Liver (tissue), 3 donors: ENCODE measurements around the gene PTK6.
"Not testable (repeated sequence)": the region's sequence is repeated elsewhere in the genome, so short reads cannot be mapped to it uniquely, and the experiment has no call there.

ENCODE experiments used
- EGR1 ChIP-seq, 2 donors: IDR thresholded peaks; 2 replicates each; pipeline ENCODE4 v1.6.1; 2016 to 2018; ENCODE audit warnings: antibody characterized with exemption in 2 of 2, low read depth in 2 of 2
- FOXA1 ChIP-seq: IDR thresholded peaks from 2 replicates; pipeline ENCODE4 v1.6.1; 2016; ENCODE audit warnings: antibody characterized with exemption
- GABPA ChIP-seq, 2 donors: IDR thresholded peaks in 1 of 2; conservative IDR thresholded peaks in 1 of 2; 2 replicates each; pipeline ENCODE4 v1.6.1; 2016; ENCODE audit warnings: antibody characterized with exemption in 2 of 2, mild to moderate bottlenecking in 1 of 2, moderate library complexity in 1 of 2
- JUND ChIP-seq, 2 donors: IDR thresholded peaks; 2 replicates each; pipeline ENCODE4 v1.6.1; 2016; ENCODE audit warnings: antibody characterized with exemption in 2 of 2
- RAD21 ChIP-seq, 2 donors: IDR thresholded peaks; 2 replicates each; pipeline ENCODE4 v1.6.1; 2016; ENCODE audit warnings: antibody characterized with exemption in 2 of 2, mild to moderate bottlenecking in 2 of 2
- RXRA ChIP-seq, 2 donors: IDR thresholded peaks; 2 replicates each; pipeline ENCODE4 v1.6.1; 2017 to 2018; ENCODE audit warnings: antibody characterized with exemption in 2 of 2, mild to moderate bottlenecking in 1 of 2
- SP1 ChIP-seq: IDR thresholded peaks from 2 replicates; pipeline ENCODE4 v1.6.1; 2018; ENCODE audit warnings: antibody characterized with exemption, mild to moderate bottlenecking
- TAF1 ChIP-seq: conservative IDR thresholded peaks from 2 replicates; pipeline ENCODE4 v1.6.1; 2016; ENCODE audit warnings: antibody characterized with exemption, mild to moderate bottlenecking
- YY1 ChIP-seq: IDR thresholded peaks from 2 replicates; pipeline ENCODE4 v1.6.1; 2016; ENCODE audit warnings: antibody characterized with exemption, mild to moderate bottlenecking
- TF ChIP-seq, protein P1 (sequence below): fragments of 150-350 bp; IDR thresholded peaks from 2 replicates; pipeline ENCODE4 v1.5.1; 2017; ENCODE audit warnings: improper control_type of control experiment, low read depth, low read length; ENCODE audit not compliant: missing input control
- TF ChIP-seq, protein P2 (sequence below): IDR thresholded peaks from 2 replicates; pipeline ENCODE4 v1.6.1; 2016; ENCODE audit warnings: antibody characterized with exemption, mild to moderate bottlenecking
- TF ChIP-seq, protein P3 (sequence below): IDR thresholded peaks from 2 replicates; pipeline ENCODE4 v1.6.1; 2016; ENCODE audit warnings: antibody characterized with exemption
- TF ChIP-seq, protein P4 (sequence below): IDR thresholded peaks from 2 replicates; pipeline ENCODE4 v1.6.1; 2016; ENCODE audit warnings: antibody characterized with exemption
- donor health status: healthy.
- donor health status: healthy.

DNA sequence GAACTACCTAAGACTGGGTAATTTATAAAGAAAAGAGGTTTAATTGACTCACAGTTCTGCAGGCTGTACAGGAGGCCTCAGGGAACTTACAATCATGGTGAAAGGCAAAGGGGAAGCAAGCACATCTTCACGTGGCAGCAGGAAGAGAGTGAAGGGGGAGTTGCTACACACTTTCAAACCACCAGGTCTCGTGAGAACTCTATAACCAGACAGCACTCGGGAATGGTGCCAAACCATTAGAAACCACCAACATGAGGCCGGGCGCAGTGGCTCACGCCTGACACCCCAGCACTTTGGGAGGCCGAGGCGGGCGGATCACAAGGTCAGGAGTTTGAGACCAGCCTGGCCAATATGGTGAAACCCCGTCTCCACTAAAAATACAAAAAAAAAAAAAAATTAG, 22.7 kb downstream of the PTK6 start:
- TF ChIP-seq, protein P1, sequence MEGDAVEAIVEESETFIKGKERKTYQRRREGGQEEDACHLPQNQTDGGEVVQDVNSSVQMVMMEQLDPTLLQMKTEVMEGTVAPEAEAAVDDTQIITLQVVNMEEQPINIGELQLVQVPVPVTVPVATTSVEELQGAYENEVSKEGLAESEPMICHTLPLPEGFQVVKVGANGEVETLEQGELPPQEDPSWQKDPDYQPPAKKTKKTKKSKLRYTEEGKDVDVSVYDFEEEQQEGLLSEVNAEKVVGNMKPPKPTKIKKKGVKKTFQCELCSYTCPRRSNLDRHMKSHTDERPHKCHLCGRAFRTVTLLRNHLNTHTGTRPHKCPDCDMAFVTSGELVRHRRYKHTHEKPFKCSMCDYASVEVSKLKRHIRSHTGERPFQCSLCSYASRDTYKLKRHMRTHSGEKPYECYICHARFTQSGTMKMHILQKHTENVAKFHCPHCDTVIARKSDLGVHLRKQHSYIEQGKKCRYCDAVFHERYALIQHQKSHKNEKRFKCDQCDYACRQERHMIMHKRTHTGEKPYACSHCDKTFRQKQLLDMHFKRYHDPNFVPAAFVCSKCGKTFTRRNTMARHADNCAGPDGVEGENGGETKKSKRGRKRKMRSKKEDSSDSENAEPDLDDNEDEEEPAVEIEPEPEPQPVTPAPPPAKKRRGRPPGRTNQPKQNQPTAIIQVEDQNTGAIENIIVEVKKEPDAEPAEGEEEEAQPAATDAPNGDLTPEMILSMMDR = not testable (repeated sequence)
- TF ChIP-seq GABPA (IDR thresholded peaks at IDR 0.05 in 1 of 2, conservative IDR thresholded peaks at IDR 0.05 in 1 of 2); JUND (IDR thresholded peaks at IDR 0.05); EGR1 (IDR thresholded peaks at IDR 0.05; ENCODE audit: low read depth in 2 of 2); YY1; RAD21 (IDR thresholded peaks at IDR 0.05); SP1; FOXA1; TAF1; RXRA (IDR thresholded peaks at IDR 0.05): not testable (repeated sequence)
- TF ChIP-seq, protein P2, sequence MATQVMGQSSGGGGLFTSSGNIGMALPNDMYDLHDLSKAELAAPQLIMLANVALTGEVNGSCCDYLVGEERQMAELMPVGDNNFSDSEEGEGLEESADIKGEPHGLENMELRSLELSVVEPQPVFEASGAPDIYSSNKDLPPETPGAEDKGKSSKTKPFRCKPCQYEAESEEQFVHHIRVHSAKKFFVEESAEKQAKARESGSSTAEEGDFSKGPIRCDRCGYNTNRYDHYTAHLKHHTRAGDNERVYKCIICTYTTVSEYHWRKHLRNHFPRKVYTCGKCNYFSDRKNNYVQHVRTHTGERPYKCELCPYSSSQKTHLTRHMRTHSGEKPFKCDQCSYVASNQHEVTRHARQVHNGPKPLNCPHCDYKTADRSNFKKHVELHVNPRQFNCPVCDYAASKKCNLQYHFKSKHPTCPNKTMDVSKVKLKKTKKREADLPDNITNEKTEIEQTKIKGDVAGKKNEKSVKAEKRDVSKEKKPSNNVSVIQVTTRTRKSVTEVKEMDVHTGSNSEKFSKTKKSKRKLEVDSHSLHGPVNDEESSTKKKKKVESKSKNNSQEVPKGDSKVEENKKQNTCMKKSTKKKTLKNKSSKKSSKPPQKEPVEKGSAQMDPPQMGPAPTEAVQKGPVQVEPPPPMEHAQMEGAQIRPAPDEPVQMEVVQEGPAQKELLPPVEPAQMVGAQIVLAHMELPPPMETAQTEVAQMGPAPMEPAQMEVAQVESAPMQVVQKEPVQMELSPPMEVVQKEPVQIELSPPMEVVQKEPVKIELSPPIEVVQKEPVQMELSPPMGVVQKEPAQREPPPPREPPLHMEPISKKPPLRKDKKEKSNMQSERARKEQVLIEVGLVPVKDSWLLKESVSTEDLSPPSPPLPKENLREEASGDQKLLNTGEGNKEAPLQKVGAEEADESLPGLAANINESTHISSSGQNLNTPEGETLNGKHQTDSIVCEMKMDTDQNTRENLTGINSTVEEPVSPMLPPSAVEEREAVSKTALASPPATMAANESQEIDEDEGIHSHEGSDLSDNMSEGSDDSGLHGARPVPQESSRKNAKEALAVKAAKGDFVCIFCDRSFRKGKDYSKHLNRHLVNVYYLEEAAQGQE = not testable (repeated sequence)
- TF ChIP-seq, protein P3, sequence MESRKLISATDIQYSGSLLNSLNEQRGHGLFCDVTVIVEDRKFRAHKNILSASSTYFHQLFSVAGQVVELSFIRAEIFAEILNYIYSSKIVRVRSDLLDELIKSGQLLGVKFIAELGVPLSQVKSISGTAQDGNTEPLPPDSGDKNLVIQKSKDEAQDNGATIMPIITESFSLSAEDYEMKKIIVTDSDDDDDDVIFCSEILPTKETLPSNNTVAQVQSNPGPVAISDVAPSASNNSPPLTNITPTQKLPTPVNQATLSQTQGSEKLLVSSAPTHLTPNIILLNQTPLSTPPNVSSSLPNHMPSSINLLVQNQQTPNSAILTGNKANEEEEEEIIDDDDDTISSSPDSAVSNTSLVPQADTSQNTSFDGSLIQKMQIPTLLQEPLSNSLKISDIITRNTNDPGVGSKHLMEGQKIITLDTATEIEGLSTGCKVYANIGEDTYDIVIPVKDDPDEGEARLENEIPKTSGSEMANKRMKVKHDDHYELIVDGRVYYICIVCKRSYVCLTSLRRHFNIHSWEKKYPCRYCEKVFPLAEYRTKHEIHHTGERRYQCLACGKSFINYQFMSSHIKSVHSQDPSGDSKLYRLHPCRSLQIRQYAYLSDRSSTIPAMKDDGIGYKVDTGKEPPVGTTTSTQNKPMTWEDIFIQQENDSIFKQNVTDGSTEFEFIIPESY = not testable (repeated sequence)
- TF ChIP-seq, protein P4, sequence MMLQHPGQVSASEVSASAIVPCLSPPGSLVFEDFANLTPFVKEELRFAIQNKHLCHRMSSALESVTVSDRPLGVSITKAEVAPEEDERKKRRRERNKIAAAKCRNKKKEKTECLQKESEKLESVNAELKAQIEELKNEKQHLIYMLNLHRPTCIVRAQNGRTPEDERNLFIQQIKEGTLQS = not testable (repeated sequence)
